ENCODE results near the gene ETNK2. TPM values are rescaled to one million over a fixed set of nuclear protein-coding genes. Genes with fewer than 3 reads are reported as not detected.

Gene ETNK2
- 34.3 TPM for polyA plus RNA-seq
- long read RNA-seq, donor 1, transcript ETNK2-203 (8 exons, 2,434 nt), result major isoform, 8 of 8 reads
- long read RNA-seq, donor 1, partial matches to known transcripts, result 0 of 8 reads
- long read RNA-seq, donor 1, other reads (novel, unspliced or antisense), result 0 of 8 reads
- long read RNA-seq, donor 2, transcript ETNK2-203 (8 exons, 2,434 nt), result major isoform, 14 of 26 reads
- long read RNA-seq, donor 2, partial matches to known transcripts, result 10 of 26 reads
- long read RNA-seq, donor 2, other reads (novel, unspliced or antisense), result 0 of 26 reads
- long read RNA-seq, donor 3, result 0 reads
- long read RNA-seq, donor 4, partial matches to known transcripts, result 0 of 4 reads
- long read RNA-seq, donor 4, other reads (novel, unspliced or antisense), result 0 of 4 reads
- long read RNA-seq, donor 5, partial matches to known transcripts, result 0 of 2 reads
- long read RNA-seq, donor 5, other reads (novel, unspliced or antisense), result 0 of 2 reads
- long read RNA-seq, donor 6, transcript ETNK2-203 (8 exons, 2,434 nt), result major isoform, 12 of 13 reads
- long read RNA-seq, donor 6, partial matches to known transcripts, result 0 of 13 reads
- long read RNA-seq, donor 6, other reads (novel, unspliced or antisense), result 0 of 13 reads
- long read RNA-seq, donor 7, partial matches to known transcripts, result 0 of 2 reads
- long read RNA-seq, donor 7, other reads (novel, unspliced or antisense), result 0 of 2 reads
- long read RNA-seq, donor 8, transcript ETNK2-203 (8 exons, 2,434 nt), result major isoform, 13 of 19 reads
- long read RNA-seq, donor 8, partial matches to known transcripts, result 5 of 19 reads
- long read RNA-seq, donor 8, other reads (novel, unspliced or antisense), result 0 of 19 reads
- long read RNA-seq, donor 9, transcript ETNK2-203 (8 exons, 2,434 nt), result major isoform, 5 of 7 reads
- long read RNA-seq, donor 9, partial matches to known transcripts, result 0 of 7 reads
- long read RNA-seq, donor 9, other reads (novel, unspliced or antisense), result 0 of 7 reads
- long read RNA-seq, donor 10, transcript ETNK2-203 (8 exons, 2,434 nt), result major isoform, 19 of 21 reads
- long read RNA-seq, donor 10, partial matches to known transcripts, result 0 of 21 reads
- long read RNA-seq, donor 10, other reads (novel, unspliced or antisense), result 0 of 21 reads
- long read RNA-seq, donor 11, transcript ETNK2-203 (8 exons, 2,434 nt), result major isoform, 9 of 10 reads
- long read RNA-seq, donor 11, partial matches to known transcripts, result 0 of 10 reads
- long read RNA-seq, donor 11, other reads (novel, unspliced or antisense), result 0 of 10 reads

DNA sequence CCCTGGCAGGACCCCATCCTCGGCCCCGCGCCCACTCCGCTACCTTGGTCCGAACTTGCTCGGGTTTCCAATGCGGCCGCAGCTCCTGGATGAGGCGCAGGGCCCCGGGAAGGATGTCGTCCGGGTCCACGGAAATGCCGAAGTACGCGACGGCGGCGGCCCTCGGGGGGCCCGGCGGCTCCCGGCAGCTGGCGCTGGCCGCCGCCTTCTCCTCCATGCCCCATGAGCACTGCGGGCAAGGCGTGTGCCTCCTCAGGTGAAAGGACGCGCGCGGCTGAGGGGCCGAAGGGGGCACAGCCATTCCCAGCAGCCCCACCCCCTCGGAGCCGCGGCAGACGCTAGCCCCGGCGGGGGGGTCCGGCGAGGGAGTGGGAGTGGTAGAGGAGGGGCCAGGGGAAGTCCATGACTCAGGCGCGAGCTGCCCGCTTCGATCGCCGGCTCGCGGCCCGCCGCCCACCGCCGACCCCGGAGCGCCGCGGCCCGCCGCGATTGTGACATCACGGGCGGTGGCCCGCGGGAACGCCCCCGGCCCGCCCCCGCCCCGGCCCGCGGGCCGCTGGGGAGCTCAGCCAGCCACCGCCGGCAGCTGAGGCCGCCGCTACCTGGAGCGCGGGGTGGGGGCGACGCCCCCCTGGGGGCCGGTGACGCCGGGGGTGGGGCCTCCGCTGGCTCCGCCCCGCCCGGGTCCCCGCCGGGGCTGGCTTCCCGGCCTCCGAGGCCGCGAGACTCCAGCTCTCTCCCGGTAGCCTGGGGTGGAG lies at the start of gene ETNK2:
Gene ETNK2 (minus strand): TSS at position 493 of the 758 bp plus-strand sequence. CDS start 192 bp downstream, at position 301.
- H3K27ac ChIP-seq (ENCODE audit: low read length), result peak within 1 kb of the TSS; percentile 42
- H3K4me3 ChIP-seq (ENCODE audit: low read length), result peak within 1 kb of the TSS; percentile 86
- peak; percentile 71 to 86 for DNase-seq
- H3K36me3 ChIP-seq (ENCODE audit: control insufficient read depth, insufficient read depth, low read length), result no peaks in the 10 kb centered on the region
- H3K9me3 ChIP-seq (ENCODE audit: control insufficient read depth, low read depth, low read length), result no peaks in the 10 kb centered on the region
- H3K4me1 ChIP-seq (ENCODE audit: control insufficient read depth, insufficient read depth, low read length), result peaks cover 36% of the 10 kb centered on the region
- H3K27me3 ChIP-seq (ENCODE audit: control insufficient read depth, insufficient read depth, low read length), result no peaks in the 10 kb centered on the region
- no CpG with 5 or more reads among the region's 94 CpGs for WGBS (ENCODE audit: insufficient coverage, low lambda C conversion rate)

- Histone ChIP-seq H3K27me3 (ENCODE audit: control insufficient read depth, insufficient read depth, low read length) (no peaks in the 10 kb centered on the region), H3K4me1 (ENCODE audit: control insufficient read depth, insufficient read depth, low read length) (peaks cover 23% of the 10 kb centered on the region), H3K27ac (ENCODE audit: low read length) (no peak overlapping the region), H3K9me3 (ENCODE audit: control insufficient read depth, low read depth, low read length) (no peaks in the 10 kb centered on the region), H3K36me3 (ENCODE audit: control insufficient read depth, insufficient read depth, low read length) (peaks cover 3% of the 10 kb centered on the region), H3K4me3 (ENCODE audit: low read length) (no peak overlapping the region)
- DNase-seq, result no peak
- WGBS (ENCODE audit: insufficient coverage, low lambda C conversion rate), result no CpG with 5 or more reads among the region's 12 CpGs
These were observed 49.6 kb upstream of the ETNK2 start for GRCh38 chr1:204201348-204202040.

DNA sequence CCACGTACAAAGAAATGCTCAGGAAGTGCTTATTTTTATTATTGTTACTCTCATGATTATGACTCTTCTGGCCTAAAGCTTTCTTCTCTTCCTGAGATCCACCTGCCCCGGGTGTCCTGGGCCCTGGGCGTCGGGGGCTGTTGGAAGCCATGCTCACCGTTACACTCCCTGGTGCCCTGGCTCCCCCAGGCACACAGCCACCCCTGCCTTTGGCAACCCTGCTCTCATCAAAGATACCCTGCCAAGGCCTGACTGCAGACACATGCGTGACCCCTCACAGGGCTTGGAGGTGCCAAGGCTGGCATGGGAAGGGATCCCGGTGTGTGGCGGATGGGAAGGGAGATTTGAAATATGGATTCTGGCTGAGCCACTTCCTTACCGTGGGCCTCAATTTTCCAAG lies 47.7 kb upstream of the ETNK2 start:
- peaks cover 28% of the 10 kb centered on the region for H3K4me1 ChIP-seq (ENCODE audit: control insufficient read depth, insufficient read depth, low read length)
- H3K9me3 ChIP-seq (ENCODE audit: control insufficient read depth, low read depth, low read length), result no peaks in the 10 kb centered on the region
- peaks cover 3% of the 10 kb centered on the region for H3K36me3 ChIP-seq (ENCODE audit: control insufficient read depth, insufficient read depth, low read length)
- peak overlapping the region; percentile 33 for H3K27ac ChIP-seq (ENCODE audit: low read length)
- DNase-seq, result no peak
- no peak overlapping the region for H3K4me3 ChIP-seq (ENCODE audit: low read length)
- H3K27me3 ChIP-seq (ENCODE audit: control insufficient read depth, insufficient read depth, low read length), result no peaks in the 10 kb centered on the region
- no CpG with 5 or more reads among the region's 9 CpGs for WGBS (ENCODE audit: insufficient coverage, low lambda C conversion rate)

DNA sequence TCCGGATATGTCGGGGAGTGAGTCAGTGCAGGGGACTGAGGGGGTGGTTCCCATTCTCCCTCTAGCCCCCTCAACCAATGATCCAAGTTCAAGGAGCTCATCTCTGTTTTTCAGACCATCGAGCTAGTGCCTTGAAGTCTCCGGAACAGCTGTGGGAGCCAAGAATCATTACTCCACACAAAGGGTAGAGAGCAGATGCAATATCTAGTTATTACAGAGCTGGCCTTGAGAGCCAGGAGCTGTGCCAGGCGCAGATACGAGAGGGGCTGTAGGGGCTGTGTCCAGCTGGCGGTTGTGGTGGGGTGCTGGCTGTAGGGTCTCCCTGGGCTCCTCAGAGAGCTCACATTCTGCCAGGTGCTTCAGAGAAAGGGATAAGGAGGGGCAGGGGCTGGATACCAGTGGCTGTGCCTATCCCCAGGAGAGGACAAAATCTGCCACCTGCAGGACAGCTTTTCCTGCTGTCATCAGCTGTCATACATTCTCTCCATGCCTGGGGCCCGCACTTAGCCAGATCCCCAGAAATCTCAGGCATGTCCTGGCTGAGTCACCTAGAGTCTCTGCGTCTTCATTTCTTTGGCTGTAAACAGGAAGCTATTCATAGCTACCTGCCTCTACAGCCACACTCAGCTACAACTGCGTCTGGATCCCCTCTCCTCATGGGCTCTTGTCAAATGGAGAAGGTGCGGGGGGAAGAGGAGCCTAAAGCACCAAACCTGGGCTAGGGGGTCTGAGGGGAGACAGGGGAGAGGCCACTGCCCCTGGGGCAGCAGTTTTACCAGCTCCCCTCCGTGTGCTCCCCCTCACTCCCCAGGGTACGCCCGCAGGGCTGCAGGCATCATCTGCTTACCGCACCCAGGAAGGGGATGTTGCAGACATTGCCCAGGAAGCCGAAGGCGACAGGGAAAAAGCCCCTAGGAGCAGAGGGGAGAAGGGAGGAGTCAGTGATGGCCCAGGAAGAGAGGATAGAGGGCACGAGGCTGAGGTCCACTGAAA lies 46.8 kb upstream of the ETNK2 start:
- peak; percentile 54 to 69 for DNase-seq
- Histone ChIP-seq H3K9me3 (ENCODE audit: control insufficient read depth, low read depth, low read length) (no peaks in the 10 kb centered on the region), H3K27ac (ENCODE audit: low read length) (peak overlapping the region; percentile 50), H3K36me3 (ENCODE audit: control insufficient read depth, insufficient read depth, low read length) (peaks cover 3% of the 10 kb centered on the region), H3K4me3 (ENCODE audit: low read length) (no peak overlapping the region), H3K4me1 (ENCODE audit: control insufficient read depth, insufficient read depth, low read length) (peaks cover 37% of the 10 kb centered on the region), H3K27me3 (ENCODE audit: control insufficient read depth, insufficient read depth, low read length) (no peaks in the 10 kb centered on the region)
- no CpG with 5 or more reads among the region's 18 CpGs for WGBS (ENCODE audit: insufficient coverage, low lambda C conversion rate)

GRCh38 chr1:204197068-204197467 lies 45.2 kb upstream of the ETNK2 start:
- Histone ChIP-seq H3K4me3 (ENCODE audit: low read length) (no peak overlapping the region), H3K9me3 (ENCODE audit: control insufficient read depth, low read depth, low read length) (no peaks in the 10 kb centered on the region), H3K27me3 (ENCODE audit: control insufficient read depth, insufficient read depth, low read length) (no peaks in the 10 kb centered on the region), H3K4me1 (ENCODE audit: control insufficient read depth, insufficient read depth, low read length) (peaks cover 53% of the 10 kb centered on the region), H3K36me3 (ENCODE audit: control insufficient read depth, insufficient read depth, low read length) (no peaks in the 10 kb centered on the region), H3K27ac (ENCODE audit: low read length) (no peak overlapping the region)
- no peak for DNase-seq
- WGBS (ENCODE audit: insufficient coverage, low lambda C conversion rate), result no CpG with 5 or more reads among the region's 5 CpGs

- DNase-seq, result no peak
These were observed 44.4 kb upstream of the ETNK2 start, which contains the start of gene KISS1 for GRCh38 chr1:204196068-204196795. Gene KISS1 (minus strand): TSS chr1:204196491. CDS start chr1:204192876, 3,615 bp downstream.

DNA sequence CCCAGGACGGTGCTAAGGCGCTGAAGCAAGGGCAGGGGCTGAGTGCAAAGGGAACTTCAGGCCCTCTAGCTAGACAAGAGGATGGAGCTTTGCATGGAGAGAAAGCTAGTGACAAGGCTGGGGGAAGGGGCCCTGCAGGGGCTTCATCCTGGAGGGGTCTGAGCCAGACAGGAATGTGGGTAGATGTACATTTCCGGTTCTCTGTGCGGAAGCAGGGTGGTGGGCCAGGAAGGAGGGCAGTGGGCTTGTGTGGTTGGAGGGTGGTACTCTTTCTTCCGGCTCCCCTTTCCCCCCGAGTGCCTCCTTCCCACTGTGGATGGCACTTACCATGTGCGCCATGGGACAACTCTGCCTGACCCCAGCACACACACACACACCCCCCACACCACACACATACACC lies 42.9 kb upstream of the ETNK2 start:
- Histone ChIP-seq H3K4me1 (ENCODE audit: control insufficient read depth, insufficient read depth, low read length) (peaks cover 70% of the 10 kb centered on the region), H3K27me3 (ENCODE audit: control insufficient read depth, insufficient read depth, low read length) (no peaks in the 10 kb centered on the region), H3K36me3 (ENCODE audit: control insufficient read depth, insufficient read depth, low read length) (no peaks in the 10 kb centered on the region), H3K9me3 (ENCODE audit: control insufficient read depth, low read depth, low read length) (no peaks in the 10 kb centered on the region), H3K4me3 (ENCODE audit: low read length) (no peak overlapping the region), H3K27ac (ENCODE audit: low read length) (peak overlapping the region; percentile 47)
- WGBS (ENCODE audit: insufficient coverage, low lambda C conversion rate), result no CpG with 5 or more reads among the region's 7 CpGs
- DNase-seq, result no peak

More at GRCh38 chr1:204196068-204196795, 44.4 kb upstream of the ETNK2 start, which contains the start of gene KISS1:
- WGBS (ENCODE audit: insufficient coverage, low lambda C conversion rate), result 20% methylated on average over 3 of the region's 18 CpGs
- H3K36me3 ChIP-seq (ENCODE audit: control insufficient read depth, insufficient read depth, low read length), result no peaks in the 10 kb centered on the region
- H3K9me3 ChIP-seq (ENCODE audit: control insufficient read depth, low read depth, low read length), result no peaks in the 10 kb centered on the region
- no peaks in the 10 kb centered on the region for H3K27me3 ChIP-seq (ENCODE audit: control insufficient read depth, insufficient read depth, low read length)
- no peak within 1 kb of the TSS for H3K27ac ChIP-seq (ENCODE audit: low read length)
- no peak within 1 kb of the TSS for H3K4me3 ChIP-seq (ENCODE audit: low read length)
- H3K4me1 ChIP-seq (ENCODE audit: control insufficient read depth, insufficient read depth, low read length), result peaks cover 61% of the 10 kb centered on the region

DNA sequence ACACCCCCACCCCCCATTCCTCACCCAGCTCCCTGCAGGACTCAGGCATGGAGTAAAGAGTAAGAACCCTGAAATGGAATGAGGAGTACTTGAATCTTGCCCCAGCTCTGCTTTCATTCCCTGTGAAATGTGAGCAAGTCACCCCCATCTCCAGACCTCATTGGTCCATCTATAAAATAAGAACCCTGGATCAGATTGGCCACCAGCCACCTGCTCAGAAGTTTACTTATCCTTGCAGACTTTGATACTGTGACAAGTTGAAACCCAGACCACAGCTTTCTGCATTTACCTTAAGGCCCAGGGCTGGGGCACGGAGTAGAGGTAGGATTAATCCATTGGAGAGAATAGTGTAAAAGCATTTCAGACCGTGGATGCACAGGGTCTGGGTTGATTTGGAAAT lies 42.2 kb upstream of the ETNK2 start:
- H3K4me3 ChIP-seq (ENCODE audit: low read length), result no peak overlapping the region
- peak; percentile 59 to 85 for DNase-seq
- H3K27me3 ChIP-seq (ENCODE audit: control insufficient read depth, insufficient read depth, low read length), result no peaks in the 10 kb centered on the region
- H3K9me3 ChIP-seq (ENCODE audit: control insufficient read depth, low read depth, low read length), result no peaks in the 10 kb centered on the region
- H3K36me3 ChIP-seq (ENCODE audit: control insufficient read depth, insufficient read depth, low read length), result no peaks in the 10 kb centered on the region
- peak overlapping the region; percentile 47 for H3K27ac ChIP-seq (ENCODE audit: low read length)
- WGBS (ENCODE audit: insufficient coverage, low lambda C conversion rate), result no CpG with 5 or more reads among the region's 2 CpGs
- peaks cover 66% of the 10 kb centered on the region for H3K4me1 ChIP-seq (ENCODE audit: control insufficient read depth, insufficient read depth, low read length)

All from large intestine (tissue), 12 donors.